AG09319 (cell line): ENCODE data around the gene SLC35F4.
"Not testable (repeated sequence)": the region's sequence is repeated elsewhere in the genome, so short reads cannot be mapped to it uniquely, and the experiment has no call there.

Experiments
- DNase-seq: peaks from one replicate; pipeline ENCODE4 v3.0.0-alpha.2; 2010; ENCODE audit warnings: low read depth; ENCODE audit errors: extremely low read depth
- TF ChIP-seq, protein P1 (sequence below): IDR thresholded peaks from 2 replicates; pipeline ENCODE4 v1.5.1; 2011; ENCODE audit warnings: low read depth, mild to moderate bottlenecking, inconsistent platforms, low read length, moderate library complexity

Gene SLC35F4

DNA sequence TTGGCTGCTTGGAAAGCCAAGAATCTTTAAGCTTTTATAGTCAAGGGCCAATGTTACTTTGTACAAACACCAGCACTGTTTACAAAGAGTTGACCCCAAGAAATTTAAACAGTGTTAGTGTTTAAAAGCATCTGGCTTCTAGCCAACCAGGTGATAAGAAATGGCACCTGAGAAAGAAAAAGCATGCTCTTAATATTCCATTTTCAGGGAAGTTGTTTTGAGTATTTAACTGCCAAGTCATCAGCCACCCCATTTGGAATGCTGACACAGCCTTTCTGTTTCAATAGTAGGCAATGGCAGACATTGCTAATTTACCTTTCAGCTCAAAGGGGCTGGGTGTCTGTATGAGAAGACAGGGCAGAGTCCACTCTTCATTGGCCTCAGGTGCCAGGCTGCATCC is 3.7 kb upstream of the SLC35F4 start:
- TF ChIP-seq, protein P1, sequence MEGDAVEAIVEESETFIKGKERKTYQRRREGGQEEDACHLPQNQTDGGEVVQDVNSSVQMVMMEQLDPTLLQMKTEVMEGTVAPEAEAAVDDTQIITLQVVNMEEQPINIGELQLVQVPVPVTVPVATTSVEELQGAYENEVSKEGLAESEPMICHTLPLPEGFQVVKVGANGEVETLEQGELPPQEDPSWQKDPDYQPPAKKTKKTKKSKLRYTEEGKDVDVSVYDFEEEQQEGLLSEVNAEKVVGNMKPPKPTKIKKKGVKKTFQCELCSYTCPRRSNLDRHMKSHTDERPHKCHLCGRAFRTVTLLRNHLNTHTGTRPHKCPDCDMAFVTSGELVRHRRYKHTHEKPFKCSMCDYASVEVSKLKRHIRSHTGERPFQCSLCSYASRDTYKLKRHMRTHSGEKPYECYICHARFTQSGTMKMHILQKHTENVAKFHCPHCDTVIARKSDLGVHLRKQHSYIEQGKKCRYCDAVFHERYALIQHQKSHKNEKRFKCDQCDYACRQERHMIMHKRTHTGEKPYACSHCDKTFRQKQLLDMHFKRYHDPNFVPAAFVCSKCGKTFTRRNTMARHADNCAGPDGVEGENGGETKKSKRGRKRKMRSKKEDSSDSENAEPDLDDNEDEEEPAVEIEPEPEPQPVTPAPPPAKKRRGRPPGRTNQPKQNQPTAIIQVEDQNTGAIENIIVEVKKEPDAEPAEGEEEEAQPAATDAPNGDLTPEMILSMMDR: no peak
- no peak for DNase-seq

DNA sequence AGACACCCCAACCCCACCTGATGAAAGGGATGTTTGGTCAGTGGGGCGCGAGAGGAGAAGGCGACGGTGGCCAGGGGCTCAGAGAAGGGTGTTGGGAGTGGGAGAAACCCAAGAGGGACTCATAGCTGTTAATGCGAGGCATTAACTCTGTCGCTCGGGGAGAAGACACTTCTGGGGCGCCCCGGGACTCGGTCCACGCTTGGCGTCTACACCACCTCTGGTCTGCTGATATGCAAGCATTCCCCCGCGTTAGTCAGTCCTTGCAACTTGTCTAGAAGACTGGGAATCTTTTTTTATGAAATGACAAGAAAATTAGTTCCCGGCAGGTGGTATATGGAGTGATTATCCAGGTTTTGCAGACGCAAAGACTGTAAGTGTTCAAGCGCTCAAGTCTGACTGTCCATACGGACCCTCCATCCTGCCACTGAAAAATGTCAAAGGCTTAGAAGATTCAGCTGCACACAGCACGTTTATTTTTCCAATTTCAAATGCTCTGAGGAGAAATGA is 360 bp upstream of the SLC35F4 start:
- no peak for DNase-seq

DNA sequence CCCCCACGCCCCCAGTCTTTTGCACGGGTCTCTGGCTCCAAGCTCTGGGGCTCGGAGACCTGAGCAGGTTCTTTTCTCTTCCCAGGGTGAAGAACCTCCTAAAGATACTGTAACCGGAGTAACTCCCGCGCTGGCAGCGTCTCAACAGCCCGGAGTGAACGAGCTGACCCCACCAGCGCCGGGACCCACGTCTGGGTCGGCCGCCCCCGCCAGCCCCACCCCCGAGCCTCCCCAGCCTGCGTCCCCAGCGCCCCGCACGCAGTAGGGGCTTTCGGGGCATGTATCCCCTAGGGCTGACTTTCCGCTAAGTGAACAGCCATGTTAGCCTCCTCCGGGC is 858 bp downstream of the SLC35F4 start:
- DNase-seq: no peak
- TF ChIP-seq, protein P1: no peak

More for the DNA sequence above, 360 bp upstream of the SLC35F4 start:
- TF ChIP-seq, protein P1: no peak

DNA sequence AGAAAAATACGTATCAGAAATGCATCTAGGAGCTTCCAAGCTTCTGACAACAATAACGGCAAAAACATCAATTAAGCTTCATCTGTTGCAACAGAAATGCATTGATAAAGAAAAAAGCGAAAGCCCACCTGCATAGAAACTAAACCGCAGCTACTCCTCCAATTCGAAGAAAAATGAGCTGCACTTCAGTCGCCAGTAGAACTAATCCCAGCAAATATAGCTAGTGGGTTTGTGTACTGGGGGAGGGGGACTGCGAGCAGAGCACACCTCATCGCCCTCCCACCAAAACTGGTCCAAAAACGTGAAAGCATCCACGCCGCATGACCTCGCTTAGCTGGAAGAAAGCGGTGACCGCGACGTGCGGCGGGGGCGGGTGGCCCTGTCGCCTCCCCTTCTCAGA is 1.2 kb downstream of the SLC35F4 start:
- DNase-seq: no peak

DNA sequence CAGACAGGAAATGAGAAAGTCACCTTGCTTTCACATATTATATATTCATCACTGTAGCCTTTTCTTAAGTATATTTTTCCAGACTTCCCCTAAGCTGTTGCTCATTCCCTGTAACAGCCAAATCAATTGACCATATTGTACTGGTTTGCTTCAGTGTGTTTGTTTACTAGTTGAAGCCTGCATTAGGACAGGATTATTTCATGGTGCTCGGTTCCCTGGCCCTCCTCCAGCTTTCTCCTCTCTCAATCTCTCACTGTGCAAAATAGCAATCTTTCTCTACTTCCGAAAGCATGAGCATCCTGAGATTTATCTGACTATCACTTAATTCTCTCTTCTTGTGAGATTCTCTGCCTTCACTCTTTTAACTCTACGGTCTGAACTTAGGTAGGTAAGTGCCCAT is 2.4 kb downstream of the SLC35F4 start:
- no peak for DNase-seq
- TF ChIP-seq, protein P1: no peak

More for the DNA sequence above, 1.2 kb downstream of the SLC35F4 start:
- TF ChIP-seq, protein P1: no peak

DNA sequence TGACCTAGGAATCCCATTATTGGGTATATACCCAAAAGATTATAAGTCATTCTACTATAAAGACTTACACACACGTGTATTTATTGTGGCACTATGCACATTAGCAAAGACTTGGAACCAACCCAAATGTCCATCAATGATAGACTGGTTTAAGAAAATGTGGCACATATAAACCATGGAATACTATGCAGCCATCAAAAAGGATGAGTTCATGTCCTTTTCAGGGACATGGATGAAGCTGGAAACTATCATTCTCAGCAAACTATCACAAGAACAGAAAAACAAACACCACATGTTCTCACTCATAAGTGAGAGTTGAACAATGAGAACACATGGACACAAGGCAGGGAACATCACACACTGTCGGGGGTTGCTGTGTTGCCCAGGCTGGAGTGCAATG is 10.2 kb downstream of the SLC35F4 start:
- DNase-seq: not testable (repeated sequence)

DNA sequence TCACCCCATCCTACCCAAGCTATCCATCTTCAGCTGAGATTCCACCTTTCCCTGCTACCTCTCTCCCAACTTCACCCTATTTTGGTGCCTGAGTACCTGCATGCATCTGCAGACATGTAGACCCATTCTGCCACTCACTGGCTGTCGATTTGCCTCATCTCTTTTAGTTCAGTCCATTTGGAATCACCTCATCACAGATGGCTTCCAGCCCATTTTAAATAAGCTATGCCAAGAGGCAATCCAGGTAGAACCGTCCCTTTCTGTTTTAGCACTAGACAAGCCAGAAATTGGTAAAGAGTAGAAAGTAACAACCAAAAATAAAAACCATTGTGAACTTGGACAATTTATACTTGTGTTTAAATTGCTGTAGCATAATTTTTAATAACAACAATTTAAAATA is 11.3 kb downstream of the SLC35F4 start:
- no peak for DNase-seq
- TF ChIP-seq, protein P1: no peak

DNA sequence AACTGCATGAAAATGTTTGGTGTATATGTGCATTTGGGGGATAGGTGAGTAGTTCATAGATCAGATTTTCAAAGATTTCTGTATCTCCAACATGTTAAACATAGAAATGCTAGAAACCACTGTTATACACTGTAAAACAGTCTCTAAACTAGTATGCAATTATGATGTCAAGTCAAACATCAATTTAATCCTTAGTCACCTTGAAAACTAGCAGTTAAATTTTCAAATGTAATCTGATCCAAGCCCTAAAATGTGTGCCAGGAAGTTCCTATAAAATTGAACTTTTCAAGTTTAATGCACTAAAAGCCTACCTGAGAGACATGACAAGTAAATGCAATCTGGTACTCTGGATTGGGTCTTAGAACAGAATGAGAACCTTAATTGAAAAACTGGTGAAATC is 14.5 kb downstream of the SLC35F4 start:
- DNase-seq: no peak
- TF ChIP-seq, protein P1: no peak
